Testis (tissue), 3 donors: Measurements from ENCODE around the gene C1orf52. TPM values are rescaled to one million over a fixed set of nuclear protein-coding genes. Genes with fewer than 3 reads are reported as not detected.

Experiments
- DNase-seq: peaks from one replicate; pipeline ENCODE4 v3.0.0-alpha.2; 2019
- H3K27ac ChIP-seq, 2 donors: fragments of 200-600 bp; sonication (generic); one replicate each; pipeline ENCODE4 v1.5.1; 2019
- H3K27me3 ChIP-seq: fragments of 200-600 bp; sonication (generic); one replicate; pipeline ENCODE4 v1.5.1; 2019
- H3K36me3 ChIP-seq: fragments of 200-600 bp; sonication (generic); one replicate; pipeline ENCODE4 v1.5.1; 2017; ENCODE audit warnings: low read depth; ENCODE audit errors: missing control alignments
- H3K4me1 ChIP-seq: fragments of 200-600 bp; sonication (generic); one replicate; pipeline ENCODE4 v1.5.1; 2019
- H3K4me3 ChIP-seq, 2 donors: fragments of 200-600 bp; sonication (generic); one replicate each; pipeline ENCODE4 v1.5.1; 2017 to 2019
- H3K9me3 ChIP-seq: fragments of 200-600 bp; sonication (generic); one replicate; pipeline ENCODE4 v1.5.1; 2017
- CTCF ChIP-seq, 3 experiments: fragments of 450-650 bp in 2 of 3; fragments of 200-600 bp in 1 of 3; sonication (generic) in 1 of 3; IDR thresholded peaks; one replicate each; pipeline ENCODE4 v1.5.1; 2016 to 2019; ENCODE audit warnings: antibody characterized with exemption in 3 of 3, mild to moderate bottlenecking in 2 of 3, moderate library complexity in 1 of 3
- POLR2A ChIP-seq: fragments of 450-650 bp; IDR thresholded peaks from one replicate; pipeline ENCODE4 v1.6.1; 2017; ENCODE audit warnings: antibody characterized with exemption, mild to moderate bottlenecking, moderate library complexity
- WGBS, 2 donors: methylation state at CpG; one replicate each; pipeline ENCODE4 v1.1.5; 2018; 5-methylcytosine and 5-hydroxymethylcytosine counted together
- intact Hi-C: fragments of 100-400 bp; cut with DNase I; formaldehyde crosslinking; loops from one replicate; pipeline ENCODE4 v1.15.1; 2023; ENCODE audit warnings: low total_unique reads
- polyA plus RNA-seq: library from polyadenylated mRNA; stranded (reverse); fragments of 350-450 nt; fragmentation: Illumina TruSeq; extraction: RNeasy Lipid Tissue Mini Kit (QIAGEN cat#74804); gene quantifications from one replicate; pipeline ENCODE4 v1.2.3, GENCODE V29; 2014; ENCODE audit warnings: low read depth, low replicate concordance; ENCODE audit not compliant: insufficient read depth
- total RNA-seq, 2 donors: library from RNA; depleted of rRNA; stranded (reverse); fragments of >200 nt; gene quantifications; one replicate each; pipeline ENCODE4 v1.2.3, GENCODE V29; 2016

The C1orf52 gene
- total and polyA plus RNA-seq, 3 donors from 2014 or later = 34.0 to 40.3 (median 37.9) TPM

GRCh38 chr1:85224295-85224694 lies 35.2 kb downstream of the C1orf52 start:
- H3K9me3 ChIP-seq = no peaks in the 10 kb centered on the region
- no peak overlapping the region for H3K27ac ChIP-seq
- no peak for TF ChIP-seq POLR2A
- no peak for TF ChIP-seq CTCF (IDR thresholded peaks at IDR 0.05)
- no peaks in the 10 kb centered on the region for H3K27me3 ChIP-seq
- intact Hi-C loops = no loop called here
- no peak for DNase-seq
- no peaks in the 10 kb centered on the region for H3K36me3 ChIP-seq
- no peak overlapping the region for H3K4me3 ChIP-seq
- no peaks in the 10 kb centered on the region for H3K4me1 ChIP-seq

GRCh38 chr1:85223334-85223733 lies 36.1 kb downstream of the C1orf52 start:
- Histone ChIP-seq H3K27ac (no peak overlapping the region), H3K27me3 (no peaks in the 10 kb centered on the region), H3K4me3 (no peak overlapping the region), H3K9me3 (no peaks in the 10 kb centered on the region), H3K4me1 (no peaks in the 10 kb centered on the region), H3K36me3 (no peaks in the 10 kb centered on the region)
- intact Hi-C loops = no loop called here
- DNase-seq = no peak
- WGBS, 2 donors = 76 to 82% methylated on average over 5 of the region's 5 CpGs
- no peak for TF ChIP-seq CTCF (IDR thresholded peaks at IDR 0.05)
- no peak for TF ChIP-seq POLR2A

DNA sequence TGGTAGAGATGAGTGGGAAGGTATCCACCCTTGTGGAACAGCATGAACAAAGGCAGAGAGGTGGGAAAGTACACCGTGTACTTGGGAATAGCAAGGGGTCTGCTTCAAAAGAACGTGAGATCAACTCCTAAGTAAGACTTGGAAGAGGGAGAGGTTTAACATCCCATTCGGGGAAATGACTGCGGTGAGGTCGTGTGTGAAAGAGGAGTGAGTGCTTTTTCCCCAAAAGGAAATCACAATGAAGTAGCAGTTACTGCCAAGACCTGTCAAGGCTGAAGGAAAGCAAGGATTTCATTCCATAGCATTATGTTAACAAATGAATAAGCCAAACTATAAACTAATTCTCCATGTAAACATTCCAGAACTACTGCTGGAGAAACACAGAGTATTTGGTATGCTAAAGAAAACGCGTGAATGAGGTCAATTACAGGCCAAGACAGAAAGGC lies 38.7 kb downstream of the C1orf52 start:
- Histone ChIP-seq H3K27ac (no peak overlapping the region), H3K9me3 (no peaks in the 10 kb centered on the region), H3K4me3 (no peak overlapping the region), H3K36me3 (no peaks in the 10 kb centered on the region), H3K4me1 (no peaks in the 10 kb centered on the region), H3K27me3 (no peaks in the 10 kb centered on the region)
- WGBS, 2 donors = 42 to 45% methylated on average over 7 of the region's 7 CpGs
- intact Hi-C loops = no loop called here
- DNase-seq = no peak
- TF ChIP-seq CTCF (IDR thresholded peaks at IDR 0.05) (no peak), POLR2A (no peak)

GRCh38 chr1:85219853-85220610 lies 39.4 kb downstream of the C1orf52 start:
- intact Hi-C loops = no loop called here

More at GRCh38 chr1:85219853-85220610, 39.4 kb downstream of the C1orf52 start:
- no peak overlapping the region for H3K4me3 ChIP-seq
- no peak overlapping the region for H3K27ac ChIP-seq
- no peaks in the 10 kb centered on the region for H3K4me1 ChIP-seq
- no peak for TF ChIP-seq CTCF (IDR thresholded peaks at IDR 0.05)
- no peak for TF ChIP-seq POLR2A
- H3K9me3 ChIP-seq = no peaks in the 10 kb centered on the region
- WGBS, 2 donors = 91 to 97% methylated on average over 2 of the region's 2 CpGs
- H3K27me3 ChIP-seq = no peaks in the 10 kb centered on the region
- no peak for DNase-seq
- H3K36me3 ChIP-seq = no peaks in the 10 kb centered on the region
